Smooth muscle cell (in vitro differentiated cells): ENCODE results near the gene RPA1. TPM values are rescaled to one million over a fixed set of nuclear protein-coding genes. Genes with fewer than 3 reads are reported as not detected.
"Not testable (repeated sequence)": the region's sequence is repeated elsewhere in the genome, so short reads cannot be mapped to it uniquely, and the experiment has no call there.

ENCODE experiments used
- DNase-seq: peaks from one replicate; lab custom pipeline; 2025; ENCODE audit not compliant: unreplicated experiment; lab: John Stamatoyannopoulos, UW
- H2AFZ ChIP-seq: fragments of 200-600 bp; sonication (generic); 2 replicates; pipeline ENCODE4 v1.6.0; 2016; ENCODE audit warnings: antibody characterized with exemption, low read depth, mild to moderate bottlenecking
- H3F3A ChIP-seq: fragments of 200-600 bp; sonication (generic); 2 replicates; pipeline ENCODE4 v1.6.0; 2017; ENCODE audit warnings: antibody characterized with exemption, low read depth
- H3K27ac ChIP-seq: fragments of 200-600 bp; sonication (generic); 2 replicates; pipeline ENCODE4 v1.5.1; 2016; ENCODE audit warnings: low read depth, mild to moderate bottlenecking
- H3K27me3 ChIP-seq: fragments of 200-600 bp; sonication (generic); 2 replicates; pipeline ENCODE4 v1.6.1; 2016; ENCODE audit warnings: low read depth, mild to moderate bottlenecking
- H3K36me3 ChIP-seq: fragments of 200-600 bp; sonication (generic); 2 replicates; pipeline ENCODE4 v1.5.1; 2016; ENCODE audit warnings: low read depth
- H3K4me1 ChIP-seq: fragments of 200-600 bp; sonication (generic); 2 replicates; pipeline ENCODE4 v1.5.1; 2016; ENCODE audit warnings: low read depth
- H3K4me2 ChIP-seq: fragments of 200-600 bp; sonication (generic); 2 replicates; pipeline ENCODE4 v1.6.0; 2016; ENCODE audit warnings: mild to moderate bottlenecking
- H3K4me3 ChIP-seq: fragments of 200-600 bp; sonication (generic); 2 replicates; pipeline ENCODE4 v1.5.1; 2016; ENCODE audit warnings: mild to moderate bottlenecking
- H3K79me2 ChIP-seq: fragments of 200-600 bp; sonication (generic); 2 replicates; pipeline ENCODE4 v1.6.0; 2016; ENCODE audit warnings: low read depth, mild to moderate bottlenecking
- H3K9ac ChIP-seq: fragments of 200-600 bp; sonication (generic); 2 replicates; pipeline ENCODE4 v1.6.0; 2016; ENCODE audit warnings: low read depth
- H3K9me3 ChIP-seq: fragments of 200-600 bp; sonication (generic); replicated peaks from 2 replicates; pipeline ENCODE4 v1.5.1; 2016; ENCODE audit warnings: low read depth
- H4K20me1 ChIP-seq: fragments of 200-600 bp; sonication (generic); 2 replicates; pipeline ENCODE4 v1.6.0; 2016; ENCODE audit warnings: low read depth
- WGBS: methylation state at CpG from one replicate; pipeline ENCODE4 v1.1.7; 2016; ENCODE audit warnings: low lambda C conversion rate; 5-methylcytosine and 5-hydroxymethylcytosine counted together
- polyA plus RNA-seq: library from polyadenylated mRNA; unstranded; fragments of >200 nt; fragmentation: Nextera tagmentation; extraction: Ambion mirVana; gene quantifications from 2 replicates; pipeline ENCODE4 v1.2.1, GENCODE V29; 2016
- total RNA-seq: library from RNA; depleted of rRNA; stranded (reverse); fragments of >200 nt; gene quantifications from 2 replicates; pipeline ENCODE4 v1.2.3, GENCODE V29; 2014
- TF ChIP-seq, protein P1 (sequence below): fragments of 200-600 bp; sonication (generic); IDR thresholded peaks from 2 replicates; pipeline ENCODE4 v1.5.1; 2017; ENCODE audit warnings: borderline replicate concordance, mild to moderate bottlenecking, antibody characterized with exemption; ENCODE audit not compliant: insufficient read depth, poor library complexity, severe bottlenecking

Gene RPA1
- total and polyA plus RNA-seq, 2 experiments from 2014 or later = 29.6 to 46.3 TPM

DNA sequence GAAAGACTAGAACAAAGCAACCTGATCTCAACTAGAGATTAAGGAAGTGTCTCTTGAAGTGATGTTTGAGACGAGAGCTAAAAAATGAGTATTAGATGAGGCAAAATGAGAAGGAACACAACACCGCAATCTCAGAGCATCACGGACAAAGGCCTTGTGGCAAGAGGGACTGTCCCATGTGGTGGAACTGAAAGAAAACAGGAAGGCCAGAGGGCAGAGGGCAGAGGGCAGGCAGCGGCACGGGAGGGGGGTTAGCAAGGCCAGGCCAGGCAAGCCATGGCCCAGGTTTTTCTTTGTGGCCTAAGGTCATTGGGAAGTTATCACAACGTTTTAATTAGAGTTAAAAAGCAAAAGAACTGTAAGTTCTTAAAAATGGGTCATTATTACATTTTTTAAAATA, 22.5 kb downstream of the RPA1 start:
- Histone ChIP-seq H3K9me3 (no peaks in the 10 kb centered on the region), H3K79me2 (no peaks in the 10 kb centered on the region), H3K36me3 (peaks cover 10% of the 10 kb centered on the region), H3K4me2 (no peak overlapping the region), H3K4me3 (no peak overlapping the region), H3K27ac (no peak overlapping the region), H3K4me1 (no peaks in the 10 kb centered on the region), H3K27me3 (no peaks in the 10 kb centered on the region), H4K20me1 (no peaks in the 10 kb centered on the region), H3F3A (no peaks in the 10 kb centered on the region), H2AFZ (no peak overlapping the region), H3K9ac (no peak overlapping the region)
- WGBS = 95% methylated on average over 6 of the region's 6 CpGs
- DNase-seq = no peak
- TF ChIP-seq, protein P1, sequence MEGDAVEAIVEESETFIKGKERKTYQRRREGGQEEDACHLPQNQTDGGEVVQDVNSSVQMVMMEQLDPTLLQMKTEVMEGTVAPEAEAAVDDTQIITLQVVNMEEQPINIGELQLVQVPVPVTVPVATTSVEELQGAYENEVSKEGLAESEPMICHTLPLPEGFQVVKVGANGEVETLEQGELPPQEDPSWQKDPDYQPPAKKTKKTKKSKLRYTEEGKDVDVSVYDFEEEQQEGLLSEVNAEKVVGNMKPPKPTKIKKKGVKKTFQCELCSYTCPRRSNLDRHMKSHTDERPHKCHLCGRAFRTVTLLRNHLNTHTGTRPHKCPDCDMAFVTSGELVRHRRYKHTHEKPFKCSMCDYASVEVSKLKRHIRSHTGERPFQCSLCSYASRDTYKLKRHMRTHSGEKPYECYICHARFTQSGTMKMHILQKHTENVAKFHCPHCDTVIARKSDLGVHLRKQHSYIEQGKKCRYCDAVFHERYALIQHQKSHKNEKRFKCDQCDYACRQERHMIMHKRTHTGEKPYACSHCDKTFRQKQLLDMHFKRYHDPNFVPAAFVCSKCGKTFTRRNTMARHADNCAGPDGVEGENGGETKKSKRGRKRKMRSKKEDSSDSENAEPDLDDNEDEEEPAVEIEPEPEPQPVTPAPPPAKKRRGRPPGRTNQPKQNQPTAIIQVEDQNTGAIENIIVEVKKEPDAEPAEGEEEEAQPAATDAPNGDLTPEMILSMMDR = no peak

DNA sequence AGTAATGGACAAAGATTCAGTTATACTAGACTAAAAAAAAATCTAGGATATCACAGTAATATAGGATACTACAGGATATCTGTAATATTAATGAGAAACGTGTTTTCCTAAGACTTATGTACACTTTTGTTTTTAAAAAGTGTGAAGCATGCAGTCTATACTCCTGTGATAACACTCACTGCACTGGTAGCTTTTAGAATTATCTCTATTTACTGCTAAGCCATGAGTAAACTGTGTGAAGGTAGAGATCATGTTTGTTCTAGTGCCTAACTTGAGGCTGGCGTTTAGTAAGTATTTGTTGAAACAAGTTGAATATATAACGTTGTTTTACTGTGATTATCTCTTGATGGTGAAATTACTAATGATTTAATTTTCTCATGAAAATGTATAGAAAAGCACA, 23.9 kb downstream of the RPA1 start:
- Histone ChIP-seq H3F3A (no peaks in the 10 kb centered on the region), H3K9me3 (no peaks in the 10 kb centered on the region), H3K9ac (no peak overlapping the region), H2AFZ (no peak overlapping the region), H3K27me3 (no peaks in the 10 kb centered on the region), H3K36me3 (peaks cover 10% of the 10 kb centered on the region), H3K27ac (no peak overlapping the region), H3K4me1 (no peaks in the 10 kb centered on the region), H3K4me3 (no peak overlapping the region), H3K79me2 (no peaks in the 10 kb centered on the region), H3K4me2 (no peak overlapping the region), H4K20me1 (no peaks in the 10 kb centered on the region)
- no peak for DNase-seq
- 94% methylated on average over 3 of the region's 3 CpGs for WGBS
- TF ChIP-seq, protein P1 = no peak

DNA sequence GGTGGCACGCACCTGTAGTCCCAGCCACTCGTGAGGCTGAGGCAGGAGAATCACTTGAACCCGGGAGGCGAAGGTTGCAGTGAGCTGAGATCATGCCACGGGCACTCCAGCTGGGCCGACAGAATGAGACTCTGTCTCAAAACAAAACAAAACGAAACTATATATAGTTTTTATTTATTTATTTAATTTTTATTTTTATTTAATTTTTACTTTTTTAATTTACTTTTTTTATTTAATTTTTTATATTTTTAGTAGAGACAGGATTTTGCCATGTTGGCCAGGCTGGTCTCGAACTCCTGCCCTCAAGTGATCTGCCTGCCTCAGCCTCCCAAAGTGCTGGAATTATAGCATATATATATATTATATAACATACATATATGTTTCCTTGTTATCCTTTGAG, 26.7 kb downstream of the RPA1 start:
- 96% methylated on average over 8 of the region's 8 CpGs for WGBS

DNA sequence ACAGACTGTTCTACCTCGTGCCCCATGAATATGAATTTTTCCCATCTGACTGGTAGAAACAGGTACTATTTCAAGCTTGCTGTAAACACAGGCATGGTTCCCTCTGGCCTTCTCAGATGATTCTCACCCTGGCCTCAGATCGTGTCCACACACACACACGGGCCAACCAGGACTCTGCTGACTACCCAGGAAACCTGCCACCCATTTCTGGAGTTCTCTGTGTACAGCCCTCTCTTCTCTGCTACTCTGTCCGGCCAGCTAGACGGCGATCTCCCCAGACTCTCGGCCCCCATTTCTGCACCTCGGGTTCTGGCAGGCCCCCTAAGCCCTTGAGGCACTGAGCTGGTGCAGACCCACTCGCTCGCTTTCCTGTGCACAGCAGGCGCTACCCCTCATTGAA, 31.2 kb downstream of the RPA1 start:
- no peaks in the 10 kb centered on the region for H3K9me3 ChIP-seq

More for the DNA sequence above, 26.7 kb downstream of the RPA1 start:
- H4K20me1 ChIP-seq, H2AFZ ChIP-seq, H3K27me3 ChIP-seq, H3K27ac ChIP-seq, H3K79me2 ChIP-seq, H3K4me1 ChIP-seq, H3K4me2 ChIP-seq, DNase-seq, H3K4me3 ChIP-seq, H3F3A ChIP-seq, H3K9ac ChIP-seq, H3K9me3 ChIP-seq: not testable (repeated sequence)
- H3K36me3 ChIP-seq = peaks cover 10% of the 10 kb centered on the region

More for the DNA sequence above, 31.2 kb downstream of the RPA1 start:
- no peak overlapping the region for H3K9ac ChIP-seq
- 95% methylated on average over 11 of the region's 11 CpGs for WGBS
- H3K79me2 ChIP-seq = no peaks in the 10 kb centered on the region
- no peak overlapping the region for H3K4me2 ChIP-seq
- no peaks in the 10 kb centered on the region for H4K20me1 ChIP-seq
- TF ChIP-seq, protein P1 = no peak
- H3K4me1 ChIP-seq = no peaks in the 10 kb centered on the region
- no peak overlapping the region for H3K27ac ChIP-seq
- H2AFZ ChIP-seq = no peak overlapping the region
- H3K4me3 ChIP-seq = no peak overlapping the region
- H3F3A ChIP-seq = no peaks in the 10 kb centered on the region
- no peak for DNase-seq
- no peaks in the 10 kb centered on the region for H3K27me3 ChIP-seq
- H3K36me3 ChIP-seq = no peaks in the 10 kb centered on the region
